Measurements from ENCODE around the gene KMT5B.
A peak's percentile ranks its signal among the peaks of the same experiment; 100 is the strongest.

Gene KMT5B

DNA sequence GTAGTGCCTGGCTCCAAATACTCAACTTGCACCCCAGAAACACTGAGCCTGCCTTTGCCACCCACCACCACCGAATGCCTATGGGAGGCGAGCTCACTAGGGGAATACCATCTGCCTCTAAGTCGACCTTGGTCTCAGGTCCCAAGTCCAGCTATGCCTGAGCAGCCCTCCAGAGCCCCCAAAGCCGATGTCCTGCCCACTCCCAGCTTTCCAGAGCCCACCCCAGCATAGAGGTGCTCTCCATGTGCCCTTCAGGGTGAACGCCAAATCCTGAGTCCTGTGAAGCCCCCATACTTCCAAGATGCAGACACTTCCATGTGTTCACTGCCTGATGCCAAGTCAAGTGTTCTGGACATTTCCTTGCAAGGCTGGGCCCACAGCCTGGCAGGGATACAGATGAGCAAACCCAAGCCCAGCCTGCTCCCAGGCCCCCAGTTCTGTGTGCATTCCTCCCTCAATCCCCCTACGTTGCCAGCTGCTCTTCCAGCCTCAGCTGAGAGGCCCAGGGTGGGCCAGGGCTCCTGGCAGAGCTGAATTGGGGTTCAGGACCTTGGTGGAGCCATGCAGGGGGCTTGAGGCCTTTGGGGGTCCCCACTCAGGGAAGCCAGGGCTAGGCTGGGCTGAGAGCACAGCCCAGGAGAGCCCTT, 2.6 kb upstream of the KMT5B start:
- DNase-seq, result no peak

DNA sequence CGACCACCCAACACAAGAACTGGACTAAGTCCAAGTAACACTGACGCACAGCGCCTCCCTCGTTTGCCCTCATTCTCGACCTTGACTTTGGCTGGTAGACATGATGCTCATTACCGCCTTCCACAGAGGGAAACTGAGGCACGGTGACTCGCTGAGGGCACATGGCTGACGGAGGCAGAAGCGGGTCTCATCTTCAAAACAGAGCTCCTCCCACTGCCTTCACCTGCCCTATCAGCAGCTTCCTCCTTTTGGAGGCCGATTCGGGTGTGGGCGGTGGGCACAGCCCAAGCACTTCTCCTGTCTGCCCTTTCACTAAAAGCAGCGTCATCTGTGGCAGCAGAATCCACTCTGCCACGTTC, 2.0 kb upstream of the KMT5B start:
- DNase-seq, result no peak

DNA sequence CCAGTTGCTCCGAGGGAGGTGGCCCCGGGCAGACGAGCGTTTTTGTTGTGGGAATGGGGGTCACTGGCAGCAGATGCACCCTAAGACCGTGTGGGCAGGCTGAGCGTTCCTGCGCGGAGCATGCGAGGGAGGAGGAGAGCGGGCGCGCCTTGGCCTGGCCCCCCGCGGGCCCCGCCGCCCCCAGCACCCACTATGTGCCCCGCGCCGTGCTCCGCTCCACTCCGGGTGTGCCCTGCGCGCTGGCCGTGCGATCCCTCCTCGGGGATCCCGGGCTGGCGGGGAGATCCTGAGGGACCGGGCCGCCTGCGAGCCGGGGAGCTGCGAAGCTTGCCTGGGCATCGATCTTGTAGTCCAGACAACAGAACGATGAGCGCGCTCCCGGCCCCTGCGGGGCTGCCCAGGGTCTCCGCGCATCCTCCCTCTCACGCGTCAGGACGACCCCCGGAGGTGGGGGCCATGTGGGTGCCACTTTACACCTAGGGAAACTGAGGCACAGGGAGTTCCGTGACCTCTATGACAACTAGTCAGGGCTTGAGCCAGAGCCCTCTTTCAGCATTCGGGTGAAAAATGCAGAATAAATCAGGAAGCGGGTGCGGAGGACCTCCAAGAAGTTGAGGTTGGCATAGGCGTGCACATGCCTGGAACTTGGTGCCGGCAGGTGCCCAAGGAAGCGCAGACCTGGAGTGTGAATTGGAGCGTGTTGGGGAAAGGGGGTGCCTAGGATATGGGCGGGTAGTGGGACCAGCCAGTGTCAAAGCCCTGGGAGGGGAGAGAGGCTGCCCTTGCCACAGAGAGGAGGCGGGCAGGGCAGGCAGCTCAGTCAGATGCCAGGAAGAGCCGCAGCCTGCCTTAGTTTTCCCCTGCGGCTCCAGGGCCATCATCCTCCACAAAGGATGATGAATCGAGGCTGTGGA, 1.3 kb upstream of the KMT5B start:
- DNase-seq, result no peak

DNA sequence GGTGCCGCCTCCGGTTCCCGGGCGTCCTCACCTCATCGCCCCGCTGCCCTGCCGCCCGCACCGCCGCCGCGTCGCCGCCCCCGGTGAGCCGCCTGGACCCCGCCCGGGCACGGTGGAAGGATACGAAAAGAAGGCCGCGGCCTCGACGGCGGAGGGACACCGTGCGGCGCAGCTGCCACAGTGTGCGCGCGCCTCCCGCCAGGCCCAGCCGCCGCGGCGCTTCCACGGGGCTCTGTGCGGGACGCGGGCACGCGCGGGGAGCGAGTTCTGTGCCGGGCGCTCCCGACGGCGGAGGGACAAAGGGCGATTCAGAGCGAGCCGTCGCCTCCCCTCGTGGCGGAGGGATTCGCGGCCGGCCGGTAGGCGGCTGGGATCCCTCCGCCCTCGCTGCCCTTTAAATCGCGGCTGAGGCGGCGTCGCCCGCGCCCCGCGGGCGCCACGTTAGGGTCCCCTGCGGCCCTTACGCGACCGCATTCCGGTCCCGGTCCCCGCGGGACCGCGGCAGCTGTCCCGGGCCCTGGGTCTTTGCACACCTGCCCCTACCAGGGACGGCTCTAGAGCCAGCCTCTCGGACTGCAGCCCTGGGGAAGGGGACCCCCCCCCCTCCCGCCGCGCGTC, 568 bp upstream of the KMT5B start:
- peak; percentile 75 for DNase-seq

DNA sequence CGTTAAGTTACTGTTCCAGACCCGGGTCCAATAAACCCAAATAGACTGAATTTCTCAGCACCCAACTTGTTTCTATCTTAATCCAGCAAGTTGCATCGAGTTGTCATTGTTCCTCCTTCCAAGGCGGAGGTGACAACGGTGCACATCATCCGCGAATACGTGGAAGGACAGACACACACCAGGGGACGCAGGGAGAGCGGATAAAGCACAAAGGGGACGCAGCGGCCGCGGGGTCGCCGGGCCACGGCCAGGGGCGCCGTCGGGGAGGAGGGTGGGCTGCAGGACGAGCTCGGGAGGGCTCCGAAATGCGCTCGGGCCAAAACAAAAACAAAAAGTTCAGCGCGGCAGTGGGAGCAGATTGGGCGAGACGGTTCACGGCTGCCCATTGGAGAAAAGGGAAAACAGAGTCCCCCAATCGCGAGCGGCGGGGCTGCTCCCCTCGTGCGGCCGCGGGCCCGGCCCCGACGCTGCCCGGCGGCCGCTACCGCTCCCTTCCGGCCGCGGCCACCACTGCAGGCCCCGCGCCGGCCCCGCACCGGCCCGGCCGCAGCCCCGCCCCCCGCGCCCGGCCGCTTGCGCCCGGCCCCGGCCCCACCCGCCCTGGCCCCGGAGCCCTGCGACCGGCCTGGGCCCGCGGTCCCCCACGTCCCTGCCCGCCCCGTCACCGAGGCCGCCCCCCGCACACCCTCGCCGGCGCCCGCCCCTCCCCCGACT, 518 bp downstream of the KMT5B start:
- DNase-seq, result peak; percentile 62

DNA sequence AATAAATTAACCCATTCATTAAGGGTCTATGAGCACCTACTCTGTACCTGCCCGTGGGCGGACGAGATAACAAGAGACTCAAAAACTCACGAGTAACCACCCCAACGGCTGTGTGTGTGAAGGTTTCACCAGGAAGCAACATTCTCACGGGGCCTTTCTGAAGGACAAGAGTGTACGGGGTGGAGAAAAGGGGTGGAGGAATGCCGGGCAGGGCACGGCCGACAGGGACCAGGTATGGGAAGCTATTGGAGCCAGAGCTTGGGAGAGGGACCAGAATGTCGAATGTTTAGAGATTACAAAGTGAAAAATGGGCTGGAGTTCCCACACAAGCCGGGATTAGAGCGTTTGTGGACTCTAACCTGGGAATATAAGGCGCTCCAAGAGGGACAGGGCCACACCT, 1.6 kb downstream of the KMT5B start:
- no peak for DNase-seq

DNA sequence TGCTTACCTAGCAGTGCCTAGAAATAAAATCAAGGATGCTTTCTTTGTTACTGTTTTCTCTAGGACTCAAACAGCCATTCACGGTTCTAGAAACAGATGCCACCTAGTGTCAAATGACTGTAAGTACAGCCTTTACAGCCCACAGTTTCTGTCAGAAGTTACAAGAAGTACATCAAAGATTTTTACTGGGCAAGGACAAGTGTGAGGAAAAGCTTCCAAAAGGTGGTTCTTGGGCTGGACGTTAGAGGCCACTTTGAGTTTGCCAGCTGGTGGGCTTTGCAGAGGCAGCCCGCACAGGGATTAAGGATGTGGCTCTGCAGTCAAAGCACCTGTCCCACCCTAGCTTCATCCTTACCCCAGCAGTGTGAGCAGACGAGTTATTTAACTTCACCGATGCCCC, 6.9 kb downstream of the KMT5B start:
- no peak for DNase-seq

DNA sequence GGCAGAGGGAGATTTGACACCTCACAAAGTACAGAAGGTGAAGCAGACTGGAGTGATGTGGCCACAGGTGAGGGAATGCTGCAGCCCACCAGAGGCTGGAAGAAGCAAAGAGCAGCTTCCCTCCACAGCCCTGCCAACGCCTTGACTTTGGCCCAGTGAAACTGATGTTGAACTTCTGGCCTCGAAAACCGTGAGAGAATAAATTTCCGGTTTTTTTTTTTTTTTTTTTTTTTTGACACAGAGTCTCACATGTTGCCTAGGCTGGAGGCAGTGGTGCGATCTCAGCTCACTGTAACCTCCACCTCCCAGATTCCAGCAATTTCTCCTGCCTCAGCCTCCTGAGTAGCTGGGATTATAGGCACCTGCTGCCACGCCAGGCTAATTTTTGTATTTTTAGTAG, 8.7 kb downstream of the KMT5B start:
- DNase-seq, result no peak

DNA sequence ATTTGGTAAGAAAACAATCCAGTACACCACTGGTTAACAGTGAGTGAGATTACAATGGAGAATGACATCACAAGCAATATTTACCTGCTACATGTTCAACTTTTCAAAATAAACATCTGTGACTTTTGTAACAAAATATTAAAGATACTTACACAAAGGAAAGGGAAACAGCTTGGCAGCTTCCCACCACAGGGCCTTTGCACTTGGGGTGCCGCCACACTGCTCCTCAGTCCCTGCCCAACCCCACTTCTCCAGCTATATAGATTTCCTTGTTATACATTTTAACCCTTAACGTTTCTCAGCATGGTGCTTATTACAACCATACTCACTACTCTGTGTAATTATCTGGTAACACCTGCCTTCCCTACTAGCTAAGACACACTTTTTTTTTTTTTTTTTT, 10.9 kb downstream of the KMT5B start:
- DNase-seq, result no peak

DNA sequence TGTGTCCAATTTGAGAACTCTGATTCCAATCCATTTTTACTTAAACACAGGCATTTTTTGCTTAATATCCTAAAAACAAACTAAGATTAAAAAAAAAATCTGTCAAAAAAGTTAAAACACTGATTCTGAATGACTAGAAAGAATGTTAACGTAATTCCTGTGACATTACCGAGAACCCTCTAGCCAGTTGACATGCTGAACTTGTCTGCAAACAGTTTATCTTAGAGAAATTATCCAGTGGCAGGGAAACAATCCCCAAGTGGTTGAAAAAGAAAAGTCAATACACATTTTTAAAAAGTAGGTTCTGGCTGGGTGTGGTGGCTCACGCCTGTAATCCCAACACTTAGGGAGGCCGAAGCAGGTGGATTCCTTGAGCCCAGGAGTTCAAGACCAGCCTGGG, 11.6 kb downstream of the KMT5B start:
- no peak for DNase-seq

DNA sequence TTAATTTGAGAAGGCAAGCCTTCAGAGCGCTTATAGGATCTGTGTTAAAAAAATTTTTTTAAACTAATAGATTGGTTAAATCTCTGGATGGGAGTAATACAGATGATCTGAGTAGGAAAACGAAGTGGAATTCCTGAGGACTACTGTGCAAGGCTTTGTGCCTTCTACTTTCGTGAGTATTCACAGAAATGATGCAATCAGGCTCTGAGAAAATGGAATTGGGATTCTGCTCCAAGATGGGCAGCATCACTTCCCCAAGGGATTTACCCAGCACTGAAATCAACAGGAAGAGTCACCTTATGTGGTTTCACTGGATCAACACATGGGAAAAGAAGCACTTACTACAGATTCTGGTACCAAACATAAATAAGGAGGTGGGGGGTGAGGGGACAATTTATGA, 12.5 kb downstream of the KMT5B start:
- no peak for DNase-seq

DNA sequence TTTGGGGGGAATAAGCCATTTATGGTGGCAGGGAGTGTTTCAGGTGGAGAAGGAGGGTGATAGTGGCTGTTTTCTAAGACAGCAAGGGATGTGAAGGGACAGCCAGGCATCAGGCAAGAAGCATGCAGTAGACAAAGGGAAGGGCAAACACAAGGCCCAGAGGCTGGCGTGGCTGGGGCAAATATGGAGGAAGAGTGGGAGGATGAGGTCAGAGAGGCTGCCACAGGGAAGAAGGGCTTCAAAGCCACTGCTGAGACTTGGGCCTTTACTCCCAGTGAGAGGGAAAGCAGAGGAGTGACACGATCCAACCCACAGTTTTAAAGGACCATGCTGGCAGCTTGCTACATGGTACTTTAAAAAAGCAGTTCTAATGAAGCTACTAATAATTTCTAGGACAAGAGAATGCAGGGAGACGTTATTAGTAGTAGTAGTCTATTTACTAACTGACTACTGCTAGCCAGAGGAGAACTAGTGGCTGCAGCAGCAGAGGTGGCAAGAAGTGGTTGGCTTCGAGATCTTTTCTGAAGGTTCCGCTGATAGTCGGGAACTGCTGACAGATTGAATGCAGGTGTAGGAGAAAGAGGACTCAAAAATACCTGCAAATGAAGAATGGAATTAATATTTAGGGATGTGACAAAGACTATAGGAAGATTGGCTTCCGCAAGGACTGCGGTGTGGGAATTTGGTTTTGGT, 13.7 kb downstream of the KMT5B start:
- no peak for DNase-seq

DNA sequence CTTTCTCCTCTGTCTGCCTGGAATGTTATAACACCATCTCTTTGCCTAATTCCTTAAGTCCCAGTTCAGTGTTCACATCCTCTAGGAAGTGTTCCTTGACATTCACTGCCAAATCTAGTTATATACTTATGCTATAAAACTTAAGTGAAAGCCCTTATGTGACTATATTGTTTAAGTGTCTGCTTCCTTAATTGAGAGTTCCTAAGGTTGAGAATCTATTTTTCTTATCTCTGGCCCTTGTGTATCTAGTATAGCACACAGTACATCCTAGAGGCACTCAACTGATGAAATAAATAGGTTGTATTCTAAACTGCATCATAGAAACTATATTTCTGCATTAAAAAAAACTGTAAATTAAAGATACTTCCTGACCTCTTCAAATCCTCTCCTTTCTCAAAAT, 16.9 kb downstream of the KMT5B start:
- DNase-seq, result no peak

DNA sequence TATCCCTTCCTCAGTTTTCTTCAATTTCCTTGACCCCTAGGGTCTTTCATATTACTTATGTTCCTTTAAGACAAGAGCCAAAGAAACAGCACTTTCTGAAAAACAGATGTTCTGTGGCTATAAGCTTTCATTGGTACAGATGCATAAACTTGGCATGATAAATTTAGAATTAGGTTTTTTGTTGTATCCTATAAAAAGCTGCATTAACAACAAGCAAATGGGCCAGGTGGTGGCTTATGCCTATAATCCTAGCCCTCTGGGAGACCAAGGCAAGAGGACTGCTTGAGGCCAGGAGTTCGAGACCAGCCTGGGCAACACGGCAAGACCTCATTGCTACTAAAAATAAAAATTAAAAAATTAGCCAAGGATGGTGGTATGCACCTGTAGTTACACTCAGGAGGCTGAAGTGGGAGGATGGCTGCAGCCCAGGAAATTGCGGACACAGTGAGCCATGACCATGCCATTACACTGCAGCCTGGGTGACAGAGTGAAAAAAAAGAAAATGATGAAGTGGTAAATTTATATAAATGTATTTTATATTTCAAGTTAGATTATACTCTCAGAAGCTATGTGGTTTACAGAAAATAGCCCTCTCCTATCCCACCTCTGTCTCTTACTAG, 18.3 kb downstream of the KMT5B start:
- no peak for DNase-seq

DNA sequence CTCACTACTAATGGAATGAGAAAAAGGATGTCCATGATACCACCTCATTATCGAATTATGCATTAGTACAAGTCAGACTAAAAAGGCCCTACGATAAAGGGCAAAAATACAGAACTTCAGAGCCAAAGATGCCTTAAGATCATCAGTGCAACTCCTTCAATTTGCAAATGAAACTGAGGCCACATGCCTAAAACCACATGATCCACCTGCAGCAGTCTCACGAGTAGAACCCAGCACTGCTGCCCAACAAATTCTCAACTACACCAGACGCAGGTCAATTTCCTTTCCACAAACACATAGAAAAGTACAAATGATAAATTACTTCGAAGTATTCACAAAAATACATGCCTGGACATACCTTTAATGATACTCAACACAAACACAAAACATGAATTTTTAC, 20.1 kb downstream of the KMT5B start:
- no peak for DNase-seq

DNA sequence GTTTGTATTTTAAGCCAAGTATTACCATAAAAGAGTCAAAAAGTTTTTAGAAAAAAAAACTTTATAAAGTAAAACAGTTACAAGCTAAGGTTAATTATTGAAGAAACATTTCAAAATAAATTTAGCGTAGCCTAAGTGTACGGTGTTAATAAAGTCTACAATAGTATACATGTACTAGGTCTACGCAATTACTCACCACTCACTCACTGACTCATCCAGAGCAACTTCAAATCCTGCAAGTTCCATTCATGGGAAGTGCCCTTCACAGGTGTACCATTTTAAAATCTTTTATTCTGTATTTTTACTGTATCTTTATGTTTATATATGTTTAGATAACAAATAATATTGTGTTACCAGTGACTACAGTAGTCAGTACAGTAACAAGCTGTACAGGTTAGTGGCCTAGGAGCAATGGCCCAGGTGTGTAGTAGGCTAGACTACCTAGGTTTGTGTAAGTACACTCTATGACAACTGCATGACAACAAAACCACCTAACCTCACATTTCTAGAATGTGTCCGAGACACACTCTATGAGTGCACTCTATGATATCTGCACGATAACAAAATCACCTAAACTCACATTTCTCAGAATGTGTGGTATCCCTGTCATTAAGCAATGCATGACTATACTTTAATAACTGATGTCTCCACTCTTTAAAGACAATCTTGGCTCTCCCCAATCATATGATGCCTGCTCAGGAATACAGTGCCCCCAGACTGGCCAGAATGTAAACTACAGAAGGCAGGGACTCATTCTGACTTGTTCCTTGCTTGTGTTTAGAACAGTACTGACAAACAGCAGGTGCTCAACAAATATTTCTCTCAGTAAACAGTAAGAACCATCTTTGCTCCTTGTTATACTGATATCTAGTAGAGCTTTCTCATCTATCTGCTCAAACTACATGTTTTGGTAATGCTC, 21.2 kb downstream of the KMT5B start:
- DNase-seq, result no peak

DNA sequence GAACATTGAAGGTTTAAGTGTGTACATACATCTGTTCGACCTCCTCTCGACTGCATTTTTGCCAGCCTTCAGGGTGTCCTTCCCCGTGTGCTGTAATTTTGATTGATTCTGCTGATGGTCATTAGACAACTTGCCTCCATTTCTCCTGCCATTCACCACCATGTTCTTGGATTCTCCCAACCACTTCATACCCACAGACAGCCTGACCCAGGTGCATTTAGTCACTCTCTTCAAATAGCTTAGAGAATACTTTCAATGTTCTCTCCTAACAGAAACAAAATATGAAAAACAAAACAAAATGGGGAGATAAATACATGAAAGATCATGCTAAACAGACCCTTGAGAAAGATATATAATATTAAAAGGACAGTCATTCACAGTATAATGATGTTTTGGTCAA, 23.2 kb downstream of the KMT5B start:
- no peak for DNase-seq

DNA sequence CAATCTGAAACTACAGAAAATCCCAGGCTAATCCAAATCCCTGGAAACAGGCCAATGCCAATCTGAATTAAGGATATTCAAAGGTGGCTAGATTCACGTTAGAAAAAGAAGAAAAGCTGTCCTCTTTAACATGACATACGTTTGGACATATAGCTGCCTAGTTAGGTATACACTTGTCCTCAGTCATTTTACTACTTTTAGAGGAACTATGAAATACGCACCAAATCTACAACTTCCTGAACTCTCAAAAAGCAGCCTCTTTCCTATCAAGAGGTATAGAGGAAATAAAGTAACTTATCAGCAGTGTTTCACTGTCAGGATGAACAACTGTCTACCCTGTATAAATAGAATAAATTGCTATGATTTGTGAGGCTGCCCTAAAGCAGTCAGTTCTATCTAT, 24.0 kb downstream of the KMT5B start:
- no peak for DNase-seq

DNA sequence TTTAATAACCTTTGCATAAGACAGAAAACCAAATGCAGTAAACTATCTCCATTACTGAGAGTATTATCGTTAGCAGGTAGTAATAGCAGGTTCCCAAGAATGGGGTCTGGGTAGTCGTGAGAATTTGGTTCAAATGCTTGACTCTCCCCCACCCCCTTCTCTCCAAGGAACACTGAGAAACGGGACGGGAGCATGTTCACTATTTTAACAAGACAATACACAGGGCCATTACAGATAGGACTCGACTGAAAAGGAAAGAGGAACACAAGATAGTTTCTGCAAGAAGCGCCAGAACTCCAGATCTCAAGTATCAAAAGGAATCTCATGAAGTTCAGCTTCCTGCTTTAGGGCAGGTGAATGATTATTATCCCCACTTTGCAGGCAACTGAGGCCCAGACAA, 27.0 kb downstream of the KMT5B start:
- no peak for DNase-seq

DNA sequence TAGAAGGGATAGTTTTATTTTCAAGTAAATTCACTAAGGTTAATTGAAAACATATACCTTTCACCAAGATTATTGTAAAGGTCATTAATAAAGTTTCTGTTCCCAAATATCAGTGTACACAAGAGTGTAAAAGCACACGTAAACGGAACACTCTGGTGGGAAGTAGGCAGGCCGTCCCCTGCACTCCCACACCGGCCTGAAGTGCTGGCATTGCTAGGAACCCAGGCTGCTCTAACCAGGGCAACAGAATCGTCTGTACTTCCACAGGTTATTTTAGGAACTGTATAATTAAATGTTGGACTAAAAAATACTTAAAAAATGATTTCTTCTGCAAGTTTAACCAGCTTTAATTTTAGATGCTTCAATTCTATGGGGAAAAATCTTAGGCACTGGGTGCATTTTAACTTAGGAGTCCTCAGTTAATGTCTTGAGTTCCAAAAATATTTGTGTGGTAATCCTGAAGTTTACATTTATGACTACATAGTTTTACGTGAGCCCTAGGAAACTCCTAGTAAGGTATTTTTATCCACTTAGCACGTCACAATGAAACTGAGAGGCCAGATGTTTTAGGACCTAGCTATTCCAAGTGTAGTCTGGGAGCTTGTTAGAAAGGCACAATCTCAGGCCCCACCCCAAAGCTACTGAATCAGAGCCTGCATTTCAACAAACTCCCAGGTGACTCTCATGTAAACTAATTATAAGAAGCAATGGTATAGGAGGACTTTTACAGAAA, 31.2 kb downstream of the KMT5B start:
- no peak for DNase-seq

DNA sequence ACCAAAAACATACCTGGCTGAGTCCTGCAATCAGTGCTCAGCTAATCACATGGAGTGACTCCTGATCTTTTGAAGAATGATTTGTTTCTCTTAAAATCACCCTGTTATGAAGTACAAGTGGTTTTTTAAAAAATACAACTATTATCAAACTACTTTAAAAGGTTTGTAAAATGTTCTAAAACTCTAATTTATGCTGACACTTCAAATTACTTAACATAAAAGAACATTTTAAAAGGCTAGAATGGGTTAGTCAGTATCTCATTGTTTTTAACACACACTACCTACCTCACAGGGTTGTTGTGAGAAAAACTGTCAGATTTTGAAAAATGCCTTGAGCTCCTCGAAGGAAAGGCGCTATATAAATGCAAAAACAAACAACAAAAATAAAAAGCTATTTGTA, 33.2 kb downstream of the KMT5B start:
- DNase-seq, result no peak
